ENCODE data around the gene CCR6.

GRCh38 chr6:167100241-167100674 is 22.6 kb upstream of the CCR6 start:
- TF ChIP-seq EZH2 (IDR thresholded peaks at IDR 0.05; ENCODE audit: low read length, missing control alignments): no peak
- TF ChIP-seq CTCF (conservative IDR thresholded peaks at IDR 0.05 in 1 of 2, IDR thresholded peaks at IDR 0.05 in 1 of 2; ENCODE audit: low read depth in 1 of 2, low read length in 2 of 2): no peak
